Tibial nerve (tissue), 4 donors: ENCODE measurements around the gene PRR5. TPM values are rescaled to one million over a fixed set of nuclear protein-coding genes. Genes with fewer than 3 reads are reported as not detected.
A peak's percentile ranks its signal among the peaks of the same experiment; 100 is the strongest.

Source experiments
- DNase-seq, 2 donors: peaks; one replicate each; pipeline ENCODE4 v3.0.0-alpha.2; 2019; ENCODE audit warnings: low spot score in 2 of 2
- H3K27ac ChIP-seq, 4 donors: fragments of 200-600 bp; sonication (generic) in 3 of 4; one replicate each; pipeline ENCODE4 v1.5.1; 2017 to 2019; ENCODE audit warnings: mild to moderate bottlenecking in 1 of 4
- H3K27me3 ChIP-seq, 2 donors: fragments of 200-600 bp; sonication (generic) in 1 of 2; one replicate each; pipeline versions ENCODE4 v1.5.1 to v1.6.0; 2017 to 2019
- H3K36me3 ChIP-seq, 3 donors: fragments of 200-600 bp; sonication (generic); one replicate each; pipeline ENCODE4 v1.5.1; 2018 to 2019
- H3K4me1 ChIP-seq, 4 donors: fragments of 200-600 bp; sonication (generic) in 3 of 4; one replicate each; pipeline ENCODE4 v1.5.1; 2017 to 2019
- H3K4me3 ChIP-seq, 4 donors: fragments of 200-600 bp; sonication (generic) in 3 of 4; one replicate each; pipeline ENCODE4 v1.5.1; 2017 to 2019; ENCODE audit warnings: mild to moderate bottlenecking in 1 of 4, moderate library complexity in 1 of 4
- H3K9me3 ChIP-seq, 4 donors: fragments of 200-600 bp; sonication (generic) in 3 of 4; one replicate each; pipeline ENCODE4 v1.5.1; 2017 to 2019
- EP300 ChIP-seq, 2 donors: sonication (generic); formaldehyde crosslinking; IDR thresholded peaks; one replicate each; pipeline ENCODE4 v1.6.1; 2017; ENCODE audit warnings: antibody characterized with exemption in 2 of 2, mild to moderate bottlenecking in 1 of 2
- POLR2A ChIP-seq, 2 donors: fragments of 450-650 bp; IDR thresholded peaks; one replicate each; pipeline ENCODE4 v1.6.1; 2017; ENCODE audit warnings: antibody characterized with exemption in 2 of 2, mild to moderate bottlenecking in 2 of 2, moderate library complexity in 2 of 2
- WGBS, 2 donors: methylation state at CpG; one replicate each; pipeline ENCODE4 v1.1.5; 2018; 5-methylcytosine and 5-hydroxymethylcytosine counted together
- total RNA-seq, 4 donors: library from RNA; depleted of rRNA; stranded (reverse); fragments of >200 nt; gene quantifications; one replicate each; pipeline ENCODE4 v1.1.0, GENCODE V29; 2016
- TF ChIP-seq, protein P1 (sequence below), 5 experiments: fragments of 200-600 bp in 3 of 5; fragments of 450-650 bp in 2 of 5; sonication (generic) in 3 of 5; IDR thresholded peaks; one replicate each; pipeline ENCODE4 v1.5.1; 2016 to 2019; ENCODE audit warnings: antibody characterized with exemption in 5 of 5, mild to moderate bottlenecking in 3 of 5, moderate library complexity in 2 of 5

Gene PRR5
- total RNA-seq, 4 donors from 2014 or later, result 40.4 to 68.4 (median 42.5) TPM

GRCh38 chr22:44702479-44703198 is 635 bp downstream of the PRR5 start:
- H3K36me3 ChIP-seq, result peaks cover 0 to 10% (median 0%) of the 10 kb centered on the region in 3 donors
- DNase-seq, result no peak
- no peaks in the 10 kb centered on the region for H3K27me3 ChIP-seq
- H3K4me1 ChIP-seq, result peaks cover 0 to 52% (median 20%) of the 10 kb centered on the region in 4 donors
- no peaks in the 10 kb centered on the region for H3K9me3 ChIP-seq
- 1 to 3% methylated on average over 28 to 35 of the region's 60 CpGs for WGBS, 2 donors
- peak overlapping the region in 2 of 4 donors; percentile 66 to 71 for H3K27ac ChIP-seq
- H3K4me3 ChIP-seq, result peak overlapping the region; percentile 36 to 75 (median 54)
- TF ChIP-seq, protein P1, sequence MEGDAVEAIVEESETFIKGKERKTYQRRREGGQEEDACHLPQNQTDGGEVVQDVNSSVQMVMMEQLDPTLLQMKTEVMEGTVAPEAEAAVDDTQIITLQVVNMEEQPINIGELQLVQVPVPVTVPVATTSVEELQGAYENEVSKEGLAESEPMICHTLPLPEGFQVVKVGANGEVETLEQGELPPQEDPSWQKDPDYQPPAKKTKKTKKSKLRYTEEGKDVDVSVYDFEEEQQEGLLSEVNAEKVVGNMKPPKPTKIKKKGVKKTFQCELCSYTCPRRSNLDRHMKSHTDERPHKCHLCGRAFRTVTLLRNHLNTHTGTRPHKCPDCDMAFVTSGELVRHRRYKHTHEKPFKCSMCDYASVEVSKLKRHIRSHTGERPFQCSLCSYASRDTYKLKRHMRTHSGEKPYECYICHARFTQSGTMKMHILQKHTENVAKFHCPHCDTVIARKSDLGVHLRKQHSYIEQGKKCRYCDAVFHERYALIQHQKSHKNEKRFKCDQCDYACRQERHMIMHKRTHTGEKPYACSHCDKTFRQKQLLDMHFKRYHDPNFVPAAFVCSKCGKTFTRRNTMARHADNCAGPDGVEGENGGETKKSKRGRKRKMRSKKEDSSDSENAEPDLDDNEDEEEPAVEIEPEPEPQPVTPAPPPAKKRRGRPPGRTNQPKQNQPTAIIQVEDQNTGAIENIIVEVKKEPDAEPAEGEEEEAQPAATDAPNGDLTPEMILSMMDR (IDR thresholded peaks at IDR 0.05), result no peak
- TF ChIP-seq POLR2A (IDR thresholded peaks at IDR 0.05), result no peak
- TF ChIP-seq EP300 (IDR thresholded peaks at IDR 0.05), result no peak

- H3K36me3 ChIP-seq, result peaks cover 0 to 10% (median 0%) of the 10 kb centered on the region in 3 donors
- H3K4me3 ChIP-seq, result peak overlapping the region; percentile 36 to 75 (median 54)
- peaks cover 0 to 45% (median 16%) of the 10 kb centered on the region in 4 donors for H3K4me1 ChIP-seq
- no peak for DNase-seq
- no peaks in the 10 kb centered on the region for H3K27me3 ChIP-seq
- 40 to 41% methylated on average over 23 of the region's 23 CpGs for WGBS, 2 donors
- TF ChIP-seq POLR2A (IDR thresholded peaks at IDR 0.05), result no peak
- TF ChIP-seq, protein P1 (IDR thresholded peaks at IDR 0.05), result no peak
- no peak for TF ChIP-seq EP300 (IDR thresholded peaks at IDR 0.05)
- no peaks in the 10 kb centered on the region for H3K9me3 ChIP-seq
- peak overlapping the region in 2 of 4 donors; percentile 66 to 71 for H3K27ac ChIP-seq
These were observed 1.4 kb downstream of the PRR5 start for GRCh38 chr22:44703255-44703870.

DNA sequence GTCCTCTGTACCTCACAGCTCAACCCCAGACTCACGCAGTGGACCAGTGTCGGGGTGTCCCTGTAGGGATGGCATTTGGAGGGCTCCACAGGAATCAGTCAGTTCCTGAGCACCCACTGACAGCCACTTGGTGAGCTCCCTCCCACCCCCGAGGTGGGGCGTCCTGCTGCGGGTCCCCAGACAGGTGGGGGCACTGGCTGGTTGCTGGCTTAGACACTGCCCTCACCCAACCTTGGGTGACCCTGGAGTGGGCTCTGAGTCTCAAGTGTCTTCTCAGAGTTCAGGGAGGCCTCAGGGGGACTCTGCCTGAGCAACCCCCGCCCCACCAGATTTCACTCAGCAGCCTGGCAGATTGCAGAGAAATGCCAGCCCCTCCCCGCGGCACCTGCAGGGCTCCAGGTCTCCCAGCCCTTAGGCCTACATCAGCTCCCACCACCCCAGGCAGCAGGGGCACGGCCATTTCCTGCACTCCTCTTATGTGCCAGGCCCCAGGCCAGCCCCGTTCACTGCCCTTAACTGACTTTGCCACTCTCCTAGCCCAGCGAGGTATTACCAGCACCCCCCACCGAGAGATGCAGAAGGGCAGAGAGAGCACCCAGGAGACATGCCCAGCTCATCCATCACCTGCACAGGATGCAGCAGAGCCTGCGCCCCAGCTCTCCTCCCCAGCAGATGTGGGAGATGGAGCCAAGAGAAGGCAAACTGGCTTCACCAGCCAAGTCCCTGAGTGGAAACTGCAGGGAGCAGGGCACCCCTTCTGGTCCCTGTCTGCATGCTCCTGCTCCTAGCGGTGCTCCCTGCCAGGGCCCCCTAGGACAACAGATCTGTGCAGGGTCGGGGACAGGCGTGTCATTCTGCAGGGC is 2.4 kb downstream of the PRR5 start:
- 90 to 92% methylated on average over 11 to 16 of the region's 16 CpGs for WGBS, 2 donors
- no peak for DNase-seq
- peaks cover 0 to 35% (median 14%) of the 10 kb centered on the region in 4 donors for H3K4me1 ChIP-seq
- TF ChIP-seq, protein P1 (IDR thresholded peaks at IDR 0.05), result no peak
- TF ChIP-seq EP300 (IDR thresholded peaks at IDR 0.05), result no peak
- no peak for TF ChIP-seq POLR2A (IDR thresholded peaks at IDR 0.05)
- no peak overlapping the region for H3K4me3 ChIP-seq
- no peaks in the 10 kb centered on the region for H3K9me3 ChIP-seq
- peaks cover 0 to 10% (median 0%) of the 10 kb centered on the region in 3 donors for H3K36me3 ChIP-seq
- H3K27ac ChIP-seq, result no peak overlapping the region
- no peaks in the 10 kb centered on the region for H3K27me3 ChIP-seq

GRCh38 chr22:44705022-44705297 is 3.0 kb downstream of the PRR5 start:
- DNase-seq, result no peak
- H3K4me3 ChIP-seq, result no peak overlapping the region
- 91 to 92% methylated on average over 3 to 4 of the region's 4 CpGs for WGBS, 2 donors
- H3K4me1 ChIP-seq, result peaks cover 0 to 35% (median 15%) of the 10 kb centered on the region in 4 donors
- H3K36me3 ChIP-seq, result peaks cover 0 to 10% (median 0%) of the 10 kb centered on the region in 3 donors
- no peak overlapping the region for H3K27ac ChIP-seq
- H3K27me3 ChIP-seq, result no peaks in the 10 kb centered on the region
- TF ChIP-seq POLR2A (IDR thresholded peaks at IDR 0.05), result no peak
- TF ChIP-seq, protein P1 (IDR thresholded peaks at IDR 0.05), result no peak
- no peak for TF ChIP-seq EP300 (IDR thresholded peaks at IDR 0.05)
- no peaks in the 10 kb centered on the region for H3K9me3 ChIP-seq
